Astrocyte (in vitro differentiated cells and primary cell): ENCODE measurements around the gene GAL3ST1. TPM values are rescaled to one million over a fixed set of nuclear protein-coding genes. Genes with fewer than 3 reads are reported as not detected.

Source experiments
- DNase-seq: peaks from one replicate; pipeline ENCODE4 v3.0.0-alpha.2; 2010; ENCODE audit warnings: low read depth
- FAIRE-seq: peaks from 2 replicates; lab custom pipeline; 2011; peaks lifted over from hg19 to GRCh38; lab: Jason Lieb, UNC
- H2AFZ ChIP-seq: 2 replicates; pipeline ENCODE4 v1.6.0; 2012; ENCODE audit warnings: low read depth, low read length, inconsistent platforms
- H3K27ac ChIP-seq: 2 replicates; pipeline ENCODE4 v1.5.1; 2011; ENCODE audit warnings: low read depth, low read length, inconsistent platforms
- H3K27me3 ChIP-seq: 2 replicates; pipeline ENCODE4 v1.6.0; 2011; ENCODE audit warnings: low read length, inconsistent platforms; ENCODE audit not compliant: insufficient read depth
- H3K36me3 ChIP-seq: 2 replicates; pipeline ENCODE4 v1.5.1; 2011; ENCODE audit warnings: low read length, inconsistent platforms; ENCODE audit not compliant: insufficient read depth
- H3K4me1 ChIP-seq: 2 replicates; pipeline ENCODE4 v1.5.1; 2011; ENCODE audit warnings: low read length, inconsistent platforms; ENCODE audit not compliant: insufficient read depth
- H3K4me2 ChIP-seq: 2 replicates; pipeline ENCODE4 v1.6.0; 2012; ENCODE audit warnings: low read length, inconsistent platforms
- H3K4me3 ChIP-seq: 2 replicates; pipeline ENCODE4 v1.5.1; 2011; ENCODE audit warnings: low read depth, mild to moderate bottlenecking, low read length, inconsistent platforms; ENCODE audit not compliant: insufficient read depth
- H3K79me2 ChIP-seq: 2 replicates; pipeline ENCODE4 v1.6.0; 2012; ENCODE audit warnings: mild to moderate bottlenecking, low read length, inconsistent platforms; ENCODE audit not compliant: insufficient read depth
- H3K9ac ChIP-seq: 2 replicates; pipeline ENCODE4 v1.6.0; 2012; ENCODE audit warnings: mild to moderate bottlenecking, low read length, inconsistent platforms
- H3K9me3 ChIP-seq: 2 replicates; pipeline ENCODE4 v1.5.1; 2012; ENCODE audit warnings: low read depth, mild to moderate bottlenecking, low read length, inconsistent platforms; ENCODE audit not compliant: insufficient read depth
- H4K20me1 ChIP-seq: 2 replicates; pipeline ENCODE4 v1.6.0; 2012; ENCODE audit warnings: low read length, inconsistent platforms; ENCODE audit not compliant: insufficient read depth
- H3K27ac Mint-ChIP-seq: one replicate; pipeline ENCODE4 v1.8.0; 2021; ENCODE audit warnings: mild to moderate bottlenecking, mixed read lengths; ENCODE audit not compliant: unreplicated experiment
- H3K27me3 Mint-ChIP-seq: one replicate; pipeline ENCODE4 v1.8.0; 2021; ENCODE audit warnings: low read depth, mixed read lengths; ENCODE audit not compliant: unreplicated experiment
- H3K36me3 Mint-ChIP-seq: one replicate; pipeline ENCODE4 v1.8.0; 2021; ENCODE audit warnings: low read depth, mixed read lengths; ENCODE audit not compliant: unreplicated experiment
- H3K4me1 Mint-ChIP-seq: one replicate; pipeline ENCODE4 v1.8.0; 2021; ENCODE audit warnings: low read depth, mixed read lengths; ENCODE audit not compliant: unreplicated experiment
- H3K4me3 Mint-ChIP-seq: one replicate; pipeline ENCODE4 v1.8.0; 2021; ENCODE audit warnings: mild to moderate bottlenecking, moderate library complexity, mixed read lengths; ENCODE audit not compliant: unreplicated experiment
- H3K9me3 Mint-ChIP-seq: one replicate; pipeline ENCODE4 v1.8.0; 2021; ENCODE audit warnings: mild to moderate bottlenecking, mixed read lengths; ENCODE audit not compliant: unreplicated experiment
- EZH2 ChIP-seq: IDR thresholded peaks from 2 replicates; pipeline ENCODE4 v1.6.1; 2012; ENCODE audit warnings: mild to moderate bottlenecking, low read length, inconsistent platforms; ENCODE audit not compliant: insufficient read depth
- total RNA-seq: library from RNA; stranded (reverse); gene quantifications from 2 replicates; pipeline ENCODE4 v1.2.1, GENCODE V29; 2021
- TF ChIP-seq, protein P1 (sequence below): IDR thresholded peaks from 2 replicates; pipeline ENCODE4 v1.5.1; 2011; ENCODE audit warnings: low read depth, mild to moderate bottlenecking, inconsistent platforms, low read length, moderate library complexity; ENCODE audit not compliant: insufficient read depth

Gene GAL3ST1
- total RNA-seq, 1 donor from 2014 or later = 3.4 TPM

DNA sequence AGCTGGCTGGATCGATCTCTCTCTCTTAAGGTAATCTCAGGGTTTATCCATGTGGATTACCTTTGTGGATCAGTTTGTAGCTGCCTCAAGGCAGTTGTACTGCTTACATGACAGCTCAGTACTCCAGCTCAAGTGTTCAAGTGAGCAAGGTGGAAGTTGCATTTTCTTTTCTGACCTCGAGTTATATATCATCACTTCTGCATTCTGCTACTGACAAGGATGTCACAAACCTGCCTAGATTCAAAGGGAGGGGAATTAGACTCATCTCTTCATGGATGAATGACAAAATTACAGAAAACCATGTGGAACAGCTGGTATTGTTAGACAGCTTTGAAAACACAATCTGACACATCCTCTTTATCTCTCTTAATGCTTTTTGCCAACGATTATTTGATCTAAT lies 26.5 kb upstream of the GAL3ST1 start:
- peaks cover 3% of the 10 kb centered on the region for H3K4me1 ChIP-seq
- H4K20me1 ChIP-seq = no peaks in the 10 kb centered on the region
- H3K4me2 ChIP-seq = no peak overlapping the region
- H3K36me3 ChIP-seq = no peaks in the 10 kb centered on the region
- H3K4me3 Mint-ChIP-seq = no peak overlapping the region
- no peaks in the 10 kb centered on the region for H3K27me3 ChIP-seq
- no peaks in the 10 kb centered on the region for H3K9me3 Mint-ChIP-seq
- peaks cover 5% of the 10 kb centered on the region for H3K27me3 Mint-ChIP-seq
- no peaks in the 10 kb centered on the region for H3K9me3 ChIP-seq
- H3K36me3 Mint-ChIP-seq = no peaks in the 10 kb centered on the region
- no peak overlapping the region for H3K9ac ChIP-seq
- peaks cover 2% of the 10 kb centered on the region for H3K4me1 Mint-ChIP-seq
- H3K79me2 ChIP-seq = no peaks in the 10 kb centered on the region
- no peak overlapping the region for H2AFZ ChIP-seq
- FAIRE-seq = no peak
- H3K27ac Mint-ChIP-seq = no peak overlapping the region
- no peak for DNase-seq
- H3K27ac ChIP-seq = no peak overlapping the region
- TF ChIP-seq EZH2 = no peak
- TF ChIP-seq, protein P1, sequence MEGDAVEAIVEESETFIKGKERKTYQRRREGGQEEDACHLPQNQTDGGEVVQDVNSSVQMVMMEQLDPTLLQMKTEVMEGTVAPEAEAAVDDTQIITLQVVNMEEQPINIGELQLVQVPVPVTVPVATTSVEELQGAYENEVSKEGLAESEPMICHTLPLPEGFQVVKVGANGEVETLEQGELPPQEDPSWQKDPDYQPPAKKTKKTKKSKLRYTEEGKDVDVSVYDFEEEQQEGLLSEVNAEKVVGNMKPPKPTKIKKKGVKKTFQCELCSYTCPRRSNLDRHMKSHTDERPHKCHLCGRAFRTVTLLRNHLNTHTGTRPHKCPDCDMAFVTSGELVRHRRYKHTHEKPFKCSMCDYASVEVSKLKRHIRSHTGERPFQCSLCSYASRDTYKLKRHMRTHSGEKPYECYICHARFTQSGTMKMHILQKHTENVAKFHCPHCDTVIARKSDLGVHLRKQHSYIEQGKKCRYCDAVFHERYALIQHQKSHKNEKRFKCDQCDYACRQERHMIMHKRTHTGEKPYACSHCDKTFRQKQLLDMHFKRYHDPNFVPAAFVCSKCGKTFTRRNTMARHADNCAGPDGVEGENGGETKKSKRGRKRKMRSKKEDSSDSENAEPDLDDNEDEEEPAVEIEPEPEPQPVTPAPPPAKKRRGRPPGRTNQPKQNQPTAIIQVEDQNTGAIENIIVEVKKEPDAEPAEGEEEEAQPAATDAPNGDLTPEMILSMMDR = no peak
- H3K4me3 ChIP-seq = no peak overlapping the region

DNA sequence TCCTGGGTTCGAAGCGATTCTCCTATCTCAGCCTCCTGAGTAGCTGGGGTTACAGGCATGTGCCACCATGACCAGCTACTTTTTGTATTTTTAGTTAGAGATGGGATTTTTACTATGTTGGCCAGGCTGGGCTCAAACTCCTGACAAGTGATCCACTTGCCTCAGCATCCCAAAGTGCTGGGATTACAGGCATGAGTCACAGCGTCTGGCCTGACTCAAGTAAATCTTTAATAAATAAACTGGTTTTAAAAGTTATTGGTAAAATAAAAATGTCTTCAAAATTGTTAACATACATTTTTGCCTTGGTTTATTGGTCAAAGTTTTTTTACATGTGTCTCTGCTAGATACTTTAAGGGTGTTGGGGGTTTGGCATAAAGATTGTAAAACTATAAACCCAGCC lies 24.5 kb upstream of the GAL3ST1 start:
- Histone ChIP-seq H3K4me3 (no peak overlapping the region), H3K9me3 (no peaks in the 10 kb centered on the region), H3K4me2 (no peak overlapping the region), H3K27ac (no peak overlapping the region), H3K79me2 (no peaks in the 10 kb centered on the region), H4K20me1 (no peaks in the 10 kb centered on the region), H2AFZ (no peak overlapping the region), H3K4me1 (no peaks in the 10 kb centered on the region), H3K27me3 (no peaks in the 10 kb centered on the region), H3K36me3 (no peaks in the 10 kb centered on the region), H3K9ac (no peak overlapping the region)
- peaks cover 1% of the 10 kb centered on the region for H3K4me1 Mint-ChIP-seq
- TF ChIP-seq, protein P1 = no peak
- TF ChIP-seq EZH2 = no peak
- no peak overlapping the region for H3K27ac Mint-ChIP-seq
- no peak for FAIRE-seq
- DNase-seq = no peak
- H3K9me3 Mint-ChIP-seq = no peaks in the 10 kb centered on the region
- peaks cover 11% of the 10 kb centered on the region for H3K27me3 Mint-ChIP-seq
- no peak overlapping the region for H3K4me3 Mint-ChIP-seq
- H3K36me3 Mint-ChIP-seq = no peaks in the 10 kb centered on the region

DNA sequence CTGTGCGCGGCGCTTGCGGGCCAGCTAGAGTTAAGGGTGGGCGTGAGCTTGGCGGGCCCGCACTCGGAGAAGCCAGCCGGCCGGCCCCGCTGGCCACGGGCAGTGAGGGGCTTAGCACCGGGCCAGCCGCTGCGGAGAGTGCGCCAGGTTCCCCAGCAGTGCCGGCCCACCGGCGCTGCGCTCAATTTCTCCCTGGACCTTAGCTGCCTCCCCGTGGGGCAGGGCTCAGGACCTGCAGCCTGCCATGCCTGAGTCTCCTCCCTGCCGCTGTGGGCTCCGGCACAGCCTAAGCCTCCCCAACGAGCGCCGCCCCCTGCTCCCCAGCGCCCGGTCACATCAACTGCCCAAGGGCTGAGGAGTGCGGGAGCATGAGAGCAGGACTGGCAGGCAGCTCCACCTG lies 22.4 kb upstream of the GAL3ST1 start:
- no peak overlapping the region for H3K4me3 ChIP-seq
- peaks cover 3% of the 10 kb centered on the region for H3K27me3 ChIP-seq
- no peaks in the 10 kb centered on the region for H3K4me1 ChIP-seq
- no peak overlapping the region for H3K4me3 Mint-ChIP-seq
- H3K27ac Mint-ChIP-seq = no peak overlapping the region
- H3K9me3 ChIP-seq = no peaks in the 10 kb centered on the region
- DNase-seq (no peak), FAIRE-seq (no peak)
- no peaks in the 10 kb centered on the region for H3K79me2 ChIP-seq
- no peaks in the 10 kb centered on the region for H3K36me3 ChIP-seq
- H3K4me1 Mint-ChIP-seq = no peaks in the 10 kb centered on the region
- no peak overlapping the region for H2AFZ ChIP-seq
- no peaks in the 10 kb centered on the region for H3K36me3 Mint-ChIP-seq
- H3K4me2 ChIP-seq = no peak overlapping the region
- no peak overlapping the region for H3K9ac ChIP-seq
- TF ChIP-seq EZH2 = no peak
- TF ChIP-seq, protein P1 = no peak
- no peak overlapping the region for H3K27ac ChIP-seq
- peaks cover 14% of the 10 kb centered on the region for H3K27me3 Mint-ChIP-seq
- H4K20me1 ChIP-seq = no peaks in the 10 kb centered on the region
- no peaks in the 10 kb centered on the region for H3K9me3 Mint-ChIP-seq
